ENCODE measurements around the gene NPB.

Gene NPB

GRCh38 chr17:81944858-81945257 lies 42.8 kb downstream of the NPB start:
- no peak for DNase-seq

- DNase-seq: no peak
Observed at GRCh38 chr17:81947189-81947588, 45.2 kb downstream of the NPB start, which contains the start of gene MYADML2. Gene MYADML2, minus strand, starts transcription at chr17:81947233. Its CDS starts 5,492 bp downstream, at chr17:81941741.

- no peak for DNase-seq
Observed at GRCh38 chr17:81948635-81949378, 46.8 kb downstream of the NPB start.

GRCh38 chr17:81950501-81950900 lies 48.5 kb downstream of the NPB start:
- no peak for DNase-seq

- DNase-seq: no peak
Observed at GRCh38 chr17:81951785-81952684, 50.0 kb downstream of the NPB start.

All from CD4-positive, alpha-beta T cell treated with Interleukin-17A for 1 hour (primary cell).